Cardiac fibroblast (primary cell): ENCODE measurements around the gene CRTAC1.

ENCODE experiments used
- DNase-seq, 2 donors: peaks; one replicate each; pipeline versions ENCODE4 v3.0.0 to v3.0.0-alpha.2; 2010; ENCODE audit warnings: low read depth in 2 of 2
- H3K4me3 ChIP-seq, 2 donors: replicated peaks in 1 of 2; 1 replicate in 1 of 2; 2 replicates in 1 of 2; pipeline ENCODE4 v1.5.1; 2011; ENCODE audit warnings: low read depth in 2 of 2, low read length in 2 of 2, mild to moderate bottlenecking in 2 of 2, moderate library complexity in 1 of 2
- TF ChIP-seq, protein P1 (sequence below): IDR thresholded peaks from one replicate; pipeline ENCODE4 v1.5.1; 2011; ENCODE audit warnings: low read depth, mild to moderate bottlenecking, low read length, inconsistent platforms

CRTAC1 gene

GRCh38 chr10:97911217-97911616 is 119.2 kb downstream of the CRTAC1 start:
- H3K4me3 ChIP-seq, result no peak overlapping the region
- DNase-seq, result no peak
- TF ChIP-seq, protein P1, sequence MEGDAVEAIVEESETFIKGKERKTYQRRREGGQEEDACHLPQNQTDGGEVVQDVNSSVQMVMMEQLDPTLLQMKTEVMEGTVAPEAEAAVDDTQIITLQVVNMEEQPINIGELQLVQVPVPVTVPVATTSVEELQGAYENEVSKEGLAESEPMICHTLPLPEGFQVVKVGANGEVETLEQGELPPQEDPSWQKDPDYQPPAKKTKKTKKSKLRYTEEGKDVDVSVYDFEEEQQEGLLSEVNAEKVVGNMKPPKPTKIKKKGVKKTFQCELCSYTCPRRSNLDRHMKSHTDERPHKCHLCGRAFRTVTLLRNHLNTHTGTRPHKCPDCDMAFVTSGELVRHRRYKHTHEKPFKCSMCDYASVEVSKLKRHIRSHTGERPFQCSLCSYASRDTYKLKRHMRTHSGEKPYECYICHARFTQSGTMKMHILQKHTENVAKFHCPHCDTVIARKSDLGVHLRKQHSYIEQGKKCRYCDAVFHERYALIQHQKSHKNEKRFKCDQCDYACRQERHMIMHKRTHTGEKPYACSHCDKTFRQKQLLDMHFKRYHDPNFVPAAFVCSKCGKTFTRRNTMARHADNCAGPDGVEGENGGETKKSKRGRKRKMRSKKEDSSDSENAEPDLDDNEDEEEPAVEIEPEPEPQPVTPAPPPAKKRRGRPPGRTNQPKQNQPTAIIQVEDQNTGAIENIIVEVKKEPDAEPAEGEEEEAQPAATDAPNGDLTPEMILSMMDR, result no peak

DNA sequence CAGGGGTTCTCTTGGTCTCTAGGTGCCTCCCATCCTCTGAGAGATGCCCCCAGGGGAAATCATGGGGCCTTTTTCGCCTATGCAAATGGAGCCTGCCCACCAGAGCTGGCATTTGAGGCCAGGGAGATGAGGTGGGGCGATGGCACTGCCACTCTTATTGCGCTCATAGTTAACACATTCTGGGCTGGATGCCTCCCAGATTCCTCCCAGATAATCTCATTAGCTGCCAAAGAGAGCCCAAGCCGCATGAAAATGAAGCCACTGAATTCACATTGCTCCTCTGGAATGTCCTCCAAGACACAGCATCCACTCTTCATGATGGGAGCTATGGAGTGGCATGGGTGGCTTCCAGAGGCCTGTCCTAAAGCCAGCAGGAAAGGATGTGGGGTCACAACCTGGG is 119.8 kb downstream of the CRTAC1 start:
- TF ChIP-seq, protein P1, result no peak
- DNase-seq, result no peak
- no peak overlapping the region for H3K4me3 ChIP-seq

DNA sequence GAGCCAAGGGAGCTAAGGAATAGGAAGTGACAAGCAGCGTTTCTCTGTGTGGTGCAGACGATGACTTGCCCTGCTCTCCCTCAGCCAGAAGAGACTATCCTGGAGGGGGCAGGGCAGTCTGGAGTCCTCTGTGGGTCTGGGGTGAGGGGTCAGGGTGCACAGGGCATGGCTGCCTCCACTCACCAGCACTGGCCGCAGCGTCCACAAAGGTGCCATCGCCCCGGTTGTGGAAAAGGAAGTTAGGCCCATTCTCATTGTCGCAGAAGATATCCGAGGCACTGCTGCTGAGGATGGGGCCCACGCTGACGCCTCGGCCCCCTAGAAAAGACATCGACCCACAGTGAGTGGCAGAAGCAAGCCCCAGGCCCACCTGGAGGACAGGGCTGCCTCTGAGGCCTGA is 122.6 kb downstream of the CRTAC1 start:
- no peak for DNase-seq
- TF ChIP-seq, protein P1, result no peak
- H3K4me3 ChIP-seq, result no peak overlapping the region

DNA sequence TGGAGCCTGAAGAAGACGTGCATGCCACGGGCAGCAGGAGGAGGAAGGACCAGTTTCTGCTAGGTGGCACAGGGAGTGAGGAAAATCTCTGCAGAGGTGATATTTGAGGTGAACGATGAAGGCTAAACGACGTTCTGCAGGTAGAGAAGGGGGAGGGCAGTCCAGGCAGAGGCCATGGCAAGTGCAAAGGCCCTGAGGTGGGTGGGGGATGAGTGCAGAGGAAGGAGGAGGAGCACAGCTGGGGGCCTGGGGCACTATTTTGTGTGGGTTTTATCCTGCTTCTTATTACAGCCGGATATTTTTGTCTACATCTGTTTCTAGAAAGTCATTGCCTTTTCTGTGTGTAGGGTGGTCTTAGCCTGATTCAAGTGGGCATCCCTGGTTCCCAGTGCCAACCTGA is 123.2 kb downstream of the CRTAC1 start:
- H3K4me3 ChIP-seq, result no peak overlapping the region
- DNase-seq, result no peak
- TF ChIP-seq, protein P1, result no peak

GRCh38 chr10:97905276-97905675 is 125.1 kb downstream of the CRTAC1 start:
- no peak for DNase-seq
- TF ChIP-seq, protein P1, result no peak
- H3K4me3 ChIP-seq, result no peak overlapping the region

- H3K4me3 ChIP-seq, result no peak overlapping the region
- DNase-seq, result no peak
- TF ChIP-seq, protein P1, result no peak
Measured at GRCh38 chr10:97904576-97904975, 125.8 kb downstream of the CRTAC1 start.

DNA sequence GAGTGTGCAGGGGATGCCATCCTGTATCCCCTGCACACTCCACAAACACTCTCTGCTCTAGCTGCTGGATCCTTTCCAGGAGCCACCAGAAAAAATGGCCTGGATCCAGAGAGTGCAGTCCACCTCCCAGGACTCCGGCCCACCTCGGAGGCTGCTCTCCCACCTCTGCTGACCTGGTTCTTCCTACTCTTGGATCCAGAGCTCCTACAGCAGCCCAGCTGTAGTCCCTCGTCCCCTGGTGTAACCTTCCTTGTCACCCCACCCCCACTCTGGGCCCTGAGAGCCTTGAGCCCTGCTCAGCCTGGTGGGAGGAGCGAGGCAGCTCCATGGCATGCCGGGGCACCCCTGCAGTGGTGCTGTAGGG is 126.4 kb downstream of the CRTAC1 start:
- TF ChIP-seq, protein P1, result no peak
- no peak for DNase-seq
- H3K4me3 ChIP-seq, result no peak overlapping the region
